Keratinocyte (primary cell): Measurements from ENCODE around the gene SLC13A3.

Source experiments
- CTCF ChIP-seq, 3 experiments: IDR thresholded peaks in 1 of 3; conservative IDR thresholded peaks in 1 of 3; optimal IDR thresholded peaks in 1 of 3; 2 replicates in 2 of 3; 3 replicates in 1 of 3; pipeline versions ENCODE3 to v1.5.1; 2011; ENCODE audit warnings: low read length in 3 of 3, mild to moderate bottlenecking in 3 of 3, moderate library complexity in 2 of 3, control low read depth in 1 of 3, inconsistent platforms in 1 of 3; ENCODE audit not compliant: insufficient read depth in 2 of 3; ENCODE audit errors: extremely low read depth in 1 of 3
- EZH2 ChIP-seq: IDR thresholded peaks from one replicate; pipeline ENCODE4 v1.6.1; 2012; ENCODE audit warnings: inconsistent platforms, mild to moderate bottlenecking, low read length, moderate library complexity

- no peak for TF ChIP-seq CTCF (optimal IDR thresholded peaks at IDR 0.05 in 1 of 3, IDR thresholded peaks at IDR 0.05 in 1 of 3, conservative IDR thresholded peaks at IDR 0.05 in 1 of 3; ENCODE audit: extremely low read depth in 1 of 3, insufficient read depth in 2 of 3, low read length in 3 of 3)
- TF ChIP-seq EZH2 = no peak
These were observed 97.3 kb downstream of the SLC13A3 start for GRCh38 chr20:46553926-46554325.
